IPS-18c (cell line): ENCODE results near the gene CEP170B.
"Not testable (repeated sequence)": the region's sequence is repeated elsewhere in the genome, so short reads cannot be mapped to it uniquely, and the experiment has no call there.

Experiments
- H3K4me3 ChIP-seq: 2 replicates; pipeline ENCODE4 v1.7.0; 2013; ENCODE audit warnings: low read depth, mild to moderate bottlenecking, low read length, moderate library complexity; ENCODE audit not compliant: insufficient read depth
- H3K9me3 ChIP-seq: one replicate; pipeline ENCODE4 v1.6.1; 2013; ENCODE audit warnings: mild to moderate bottlenecking, low read length, moderate library complexity; ENCODE audit not compliant: control insufficient read depth, insufficient read depth

The CEP170B gene

GRCh38 chr14:104908303-104908702 is 43.2 kb downstream of the CEP170B start:
- no peaks in the 10 kb centered on the region for H3K9me3 ChIP-seq
- no peak overlapping the region for H3K4me3 ChIP-seq

GRCh38 chr14:104912053-104912452 is 47.0 kb downstream of the CEP170B start:
- H3K9me3 ChIP-seq, result no peaks in the 10 kb centered on the region
- H3K4me3 ChIP-seq, result no peak overlapping the region

GRCh38 chr14:104913435-104913834 is 48.4 kb downstream of the CEP170B start:
- no peak overlapping the region for H3K4me3 ChIP-seq
- H3K9me3 ChIP-seq, result no peaks in the 10 kb centered on the region

- H3K9me3 ChIP-seq, result no peaks in the 10 kb centered on the region
- H3K4me3 ChIP-seq, result no peak overlapping the region
These were observed 52.0 kb downstream of the CEP170B start for GRCh38 chr14:104917116-104917515.

GRCh38 chr14:104917993-104918392 is 52.9 kb downstream of the CEP170B start:
- no peaks in the 10 kb centered on the region for H3K9me3 ChIP-seq
- H3K4me3 ChIP-seq, result no peak overlapping the region

- not testable (repeated sequence) for H3K4me3 ChIP-seq, H3K9me3 ChIP-seq
These were observed 54.3 kb downstream of the CEP170B start for GRCh38 chr14:104919152-104919992.

- Histone ChIP-seq H3K9me3 (no peaks in the 10 kb centered on the region), H3K4me3 (no peak overlapping the region)
These were observed 54.9 kb downstream of the CEP170B start for GRCh38 chr14:104919993-104920315.

- no peaks in the 10 kb centered on the region for H3K9me3 ChIP-seq
- H3K4me3 ChIP-seq, result no peak overlapping the region
These were observed 58.8 kb downstream of the CEP170B start for GRCh38 chr14:104923640-104924420.

GRCh38 chr14:104924421-104925213 is 59.5 kb downstream of the CEP170B start, which contains the start of gene PLD4:
Gene PLD4 (plus strand): TSS chr14:104924879. CDS start chr14:104927141, 2,262 bp downstream.
- Histone ChIP-seq H3K9me3 (no peaks in the 10 kb centered on the region), H3K4me3 (no peak within 1 kb of the TSS)

GRCh38 chr14:104925214-104925854 is 60.3 kb downstream of the CEP170B start:
- Histone ChIP-seq H3K4me3 (no peak overlapping the region), H3K9me3 (no peaks in the 10 kb centered on the region)

GRCh38 chr14:104925855-104926609 is 61.0 kb downstream of the CEP170B start:
- H3K4me3 ChIP-seq, result no peak overlapping the region

GRCh38 chr14:104926619-104927431 is 61.8 kb downstream of the CEP170B start:
- Histone ChIP-seq H3K9me3 (no peaks in the 10 kb centered on the region), H3K4me3 (no peak overlapping the region)

More at GRCh38 chr14:104925855-104926609, 61.0 kb downstream of the CEP170B start:
- H3K9me3 ChIP-seq, result no peaks in the 10 kb centered on the region

- Histone ChIP-seq H3K4me3 (no peak overlapping the region), H3K9me3 (no peaks in the 10 kb centered on the region)
These were observed 62.4 kb downstream of the CEP170B start for GRCh38 chr14:104927432-104927816.

GRCh38 chr14:104927901-104928300 is 62.8 kb downstream of the CEP170B start:
- Histone ChIP-seq H3K9me3 (no peaks in the 10 kb centered on the region), H3K4me3 (no peak overlapping the region)

GRCh38 chr14:104928391-104929133 is 63.5 kb downstream of the CEP170B start:
- no peaks in the 10 kb centered on the region for H3K9me3 ChIP-seq
- no peak overlapping the region for H3K4me3 ChIP-seq
